ENCODE data around the gene PBX3. TPM values are rescaled to one million over a fixed set of nuclear protein-coding genes. Genes with fewer than 3 reads are reported as not detected.

PBX3 gene
- total RNA-seq, 1 experiment from 2014 or later: 46.0 TPM

- H3K18ac ChIP-seq (ENCODE audit: insufficient read length, low read depth, low read length): no peak overlapping the region
- no peak overlapping the region for H3K4me3 Mint-ChIP-seq
- H3K14ac ChIP-seq (ENCODE audit: insufficient read depth, low read length): no peak overlapping the region
- H3K4me1 Mint-ChIP-seq: peaks cover 53 to 66% of the 10 kb centered on the region in 2 experiments
- no peak overlapping the region for H3K23ac ChIP-seq (ENCODE audit: insufficient read length, low read depth, low read length)
- peaks cover 7% of the 10 kb centered on the region; the same call in 1 of the 2 replicates for H3K4me1 ChIP-seq (ENCODE audit: insufficient read depth, low read length)
- no peak overlapping the region for H3K27ac ChIP-seq (ENCODE audit: insufficient read length, low read depth, low read length)
- no peak overlapping the region for H3K56ac ChIP-seq (ENCODE audit: insufficient read length, low read depth, low read length)
- H2BK120ac ChIP-seq (ENCODE audit: low read depth, low read length, poor library complexity, severe bottlenecking): no peak overlapping the region
- no peak overlapping the region for H3K4ac ChIP-seq (ENCODE audit: low read depth, low read length)
- no peaks in the 10 kb centered on the region for H3K9me3 ChIP-seq (ENCODE audit: control insufficient read depth, low read depth, low read length)
- H2AFZ ChIP-seq (ENCODE audit: low read length): no peak overlapping the region
- H3K4me2 ChIP-seq (ENCODE audit: insufficient read depth, insufficient read length, low read length): no peak overlapping the region
- no peak overlapping the region for H4K8ac ChIP-seq (replicated peaks; ENCODE audit: insufficient read length, low read depth, low read length)
- TF ChIP-seq, protein P1, sequence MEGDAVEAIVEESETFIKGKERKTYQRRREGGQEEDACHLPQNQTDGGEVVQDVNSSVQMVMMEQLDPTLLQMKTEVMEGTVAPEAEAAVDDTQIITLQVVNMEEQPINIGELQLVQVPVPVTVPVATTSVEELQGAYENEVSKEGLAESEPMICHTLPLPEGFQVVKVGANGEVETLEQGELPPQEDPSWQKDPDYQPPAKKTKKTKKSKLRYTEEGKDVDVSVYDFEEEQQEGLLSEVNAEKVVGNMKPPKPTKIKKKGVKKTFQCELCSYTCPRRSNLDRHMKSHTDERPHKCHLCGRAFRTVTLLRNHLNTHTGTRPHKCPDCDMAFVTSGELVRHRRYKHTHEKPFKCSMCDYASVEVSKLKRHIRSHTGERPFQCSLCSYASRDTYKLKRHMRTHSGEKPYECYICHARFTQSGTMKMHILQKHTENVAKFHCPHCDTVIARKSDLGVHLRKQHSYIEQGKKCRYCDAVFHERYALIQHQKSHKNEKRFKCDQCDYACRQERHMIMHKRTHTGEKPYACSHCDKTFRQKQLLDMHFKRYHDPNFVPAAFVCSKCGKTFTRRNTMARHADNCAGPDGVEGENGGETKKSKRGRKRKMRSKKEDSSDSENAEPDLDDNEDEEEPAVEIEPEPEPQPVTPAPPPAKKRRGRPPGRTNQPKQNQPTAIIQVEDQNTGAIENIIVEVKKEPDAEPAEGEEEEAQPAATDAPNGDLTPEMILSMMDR (conservative IDR thresholded peaks at IDR 0.05): no peak
- H3K23me2 ChIP-seq (ENCODE audit: insufficient read length, low read depth, low read length, poor library complexity, severe bottlenecking): peaks cover 2% of the 10 kb centered on the region
- H2BK20ac ChIP-seq (ENCODE audit: low read depth, low read length, poor library complexity, severe bottlenecking): no peak overlapping the region
- no peaks in the 10 kb centered on the region for H3K36me3 Mint-ChIP-seq (ENCODE audit: insufficient read depth in 1 of 3, low read depth in 3 of 3)
- H3K27ac Mint-ChIP-seq: no peak overlapping the region
- H2BK5ac ChIP-seq (ENCODE audit: insufficient read length, low read length): no peak overlapping the region
- H3K79me2 ChIP-seq (ENCODE audit: insufficient read depth, low read length): peaks cover 2% of the 10 kb centered on the region; the same call in 1 of the 2 replicates
- no peak overlapping the region for H2BK12ac ChIP-seq (ENCODE audit: insufficient read length, low read depth, low read length)
- no peak overlapping the region for H4K91ac ChIP-seq (ENCODE audit: insufficient read length, low read depth, low read length)
- no peak overlapping the region for H2BK15ac ChIP-seq (ENCODE audit: low read depth, low read length)
- no CpG with 5 or more reads among the region's 3 CpGs for WGBS (ENCODE audit: extremely low coverage, insufficient read length, low lambda C conversion rate)
- no peaks in the 10 kb centered on the region for H4K20me1 ChIP-seq (ENCODE audit: control insufficient read depth, insufficient read depth, insufficient read length)
- H2AK5ac ChIP-seq (ENCODE audit: insufficient read length, low read length): no peak overlapping the region
- no peak overlapping the region for H3T11ph ChIP-seq (ENCODE audit: low read length)
- no peaks in the 10 kb centered on the region for H3K79me1 ChIP-seq (ENCODE audit: insufficient read depth, low read depth, low read length, poor library complexity, severe bottlenecking)
- no peak overlapping the region for H4K5ac ChIP-seq (ENCODE audit: insufficient read length, low read depth, low read length)
- no peaks in the 10 kb centered on the region for H3K27me3 ChIP-seq (ENCODE audit: insufficient read depth, low read length)
- no peaks in the 10 kb centered on the region for H3K9me3 Mint-ChIP-seq
- no peak for DNase-seq
- H3K9ac ChIP-seq (ENCODE audit: extremely low read depth, insufficient read length, low read length): no peak overlapping the region
- no peaks in the 10 kb centered on the region for H3K27me3 Mint-ChIP-seq (ENCODE audit: low read depth)
Observed at GRCh38 chr9:125764198-125764597, 17.0 kb downstream of the PBX3 start.
